ENCODE measurements around the gene RPH3AL. TPM values are rescaled to one million over a fixed set of nuclear protein-coding genes. Genes with fewer than 3 reads are reported as not detected.
A peak's percentile ranks its signal among the peaks of the same experiment; 100 is the strongest.

RPH3AL gene
- total RNA-seq, 1 donor from 2014 or later, result 44.2 TPM

GRCh38 chr17:337453-337852, 15.2 kb downstream of the RPH3AL start:
- Histone ChIP-seq H3K27me3 (no peaks in the 10 kb centered on the region), H3K4me1 (no peaks in the 10 kb centered on the region), H3K4me3 (no peak overlapping the region), H3K36me3 (no peaks in the 10 kb centered on the region), H3K9me3 (no peaks in the 10 kb centered on the region), H3K27ac (no peak overlapping the region)
- intact Hi-C loops (cut with DNase I), result no loop called here
- DNase-seq (ENCODE audit: low spot score in 2 of 2), result no peak
- TF ChIP-seq CTCF (IDR thresholded peaks at IDR 0.05), result no peak

GRCh38 chr17:337022-337420, 15.6 kb downstream of the RPH3AL start:
- H3K27ac ChIP-seq, result no peak overlapping the region
- TF ChIP-seq CTCF (IDR thresholded peaks at IDR 0.05), result no peak
- no peak for DNase-seq (ENCODE audit: low spot score in 2 of 2)
- H3K4me1 ChIP-seq, result no peaks in the 10 kb centered on the region
- no peaks in the 10 kb centered on the region for H3K27me3 ChIP-seq
- intact Hi-C loops (cut with DNase I), result no loop called here
- no peaks in the 10 kb centered on the region for H3K9me3 ChIP-seq
- no peak overlapping the region for H3K4me3 ChIP-seq
- H3K36me3 ChIP-seq, result no peaks in the 10 kb centered on the region

- H3K4me3 ChIP-seq, result no peak overlapping the region
- TF ChIP-seq CTCF (IDR thresholded peaks at IDR 0.05), result no peak
- no peaks in the 10 kb centered on the region for H3K36me3 ChIP-seq
- H3K4me1 ChIP-seq, result no peaks in the 10 kb centered on the region
- no peaks in the 10 kb centered on the region for H3K27me3 ChIP-seq
- H3K9me3 ChIP-seq, result no peaks in the 10 kb centered on the region
- peak in 1 of 2 donors; percentile 71 for DNase-seq (ENCODE audit: low spot score in 2 of 2)
- intact Hi-C loops (cut with DNase I), result no loop called here
- H3K27ac ChIP-seq, result peak overlapping the region in 1 of 2 donors; percentile 11
Observed at GRCh38 chr17:336110-337021, 16.2 kb downstream of the RPH3AL start.

- Histone ChIP-seq H3K36me3 (no peaks in the 10 kb centered on the region), H3K27me3 (no peaks in the 10 kb centered on the region), H3K27ac (peak overlapping the region in 1 of 2 donors; percentile 11), H3K4me1 (no peaks in the 10 kb centered on the region), H3K9me3 (no peaks in the 10 kb centered on the region), H3K4me3 (no peak overlapping the region)
- intact Hi-C loops (cut with DNase I), result no loop called here
- no peak for TF ChIP-seq CTCF (IDR thresholded peaks at IDR 0.05)
- DNase-seq (ENCODE audit: low spot score in 2 of 2), result peak in 1 of 2 donors; percentile 43
Observed at GRCh38 chr17:335691-336090, 16.9 kb downstream of the RPH3AL start.

GRCh38 chr17:334974-335481, 17.6 kb downstream of the RPH3AL start:
- peak overlapping the region in 1 of 2 donors; percentile 62 for H3K27ac ChIP-seq
- no peaks in the 10 kb centered on the region for H3K9me3 ChIP-seq
- H3K36me3 ChIP-seq, result no peaks in the 10 kb centered on the region
- no peaks in the 10 kb centered on the region for H3K27me3 ChIP-seq
- no peak for TF ChIP-seq CTCF (IDR thresholded peaks at IDR 0.05)
- intact Hi-C loops (cut with DNase I), result no loop called here
- H3K4me3 ChIP-seq, result no peak overlapping the region
- no peaks in the 10 kb centered on the region for H3K4me1 ChIP-seq
- peak in 1 of 2 donors; percentile 50 for DNase-seq (ENCODE audit: low spot score in 2 of 2)

All from ascending aorta (tissue), 2 donors.